GM19452 (cell line): ENCODE results near the gene ARHGAP15.

Experiments
- ATAC-seq: cut with Tn5 transposase; IDR thresholded peaks from one replicate; pipeline ENCODE4 v1.9.1; 2021; ENCODE audit not compliant: unreplicated experiment

ARHGAP15 gene

GRCh38 chr2:143675021-143675420, 545.8 kb downstream of the ARHGAP15 start:
- no peak for ATAC-seq

GRCh38 chr2:143679617-143680016, 550.4 kb downstream of the ARHGAP15 start:
- ATAC-seq, result no peak

- ATAC-seq, result no peak
Measured at GRCh38 chr2:143680885-143681405, 551.7 kb downstream of the ARHGAP15 start.

- no peak for ATAC-seq
Measured at GRCh38 chr2:143682436-143683055, 553.3 kb downstream of the ARHGAP15 start.

- no peak for ATAC-seq
Measured at GRCh38 chr2:143683977-143684376, 554.8 kb downstream of the ARHGAP15 start.

- no peak for ATAC-seq
Measured at GRCh38 chr2:143684551-143685320, 555.5 kb downstream of the ARHGAP15 start.

GRCh38 chr2:143685421-143686078, 556.3 kb downstream of the ARHGAP15 start:
- ATAC-seq, result no peak

GRCh38 chr2:143686585-143687164, 557.5 kb downstream of the ARHGAP15 start:
- no peak for ATAC-seq

GRCh38 chr2:143688248-143688647, 559.0 kb downstream of the ARHGAP15 start:
- ATAC-seq, result no peak

- ATAC-seq, result no peak
Measured at GRCh38 chr2:143688815-143689214, 559.6 kb downstream of the ARHGAP15 start.

- ATAC-seq, result no peak
Measured at GRCh38 chr2:143689541-143689940, 560.3 kb downstream of the ARHGAP15 start.

GRCh38 chr2:143690235-143690634, 561.0 kb downstream of the ARHGAP15 start:
- no peak for ATAC-seq

- no peak for ATAC-seq
Measured at GRCh38 chr2:143691121-143691520, 561.9 kb downstream of the ARHGAP15 start.

GRCh38 chr2:143692162-143692561, 562.9 kb downstream of the ARHGAP15 start:
- no peak for ATAC-seq

GRCh38 chr2:143692967-143693366, 563.7 kb downstream of the ARHGAP15 start:
- ATAC-seq, result no peak

- no peak for ATAC-seq
Measured at GRCh38 chr2:143694335-143694734, 565.1 kb downstream of the ARHGAP15 start.

- ATAC-seq, result peak; percentile 55
Measured at GRCh38 chr2:143696651-143697050, 567.4 kb downstream of the ARHGAP15 start.

- peak; percentile 44 for ATAC-seq
Measured at GRCh38 chr2:143697744-143698143, 568.5 kb downstream of the ARHGAP15 start.

GRCh38 chr2:143698352-143698751, 569.1 kb downstream of the ARHGAP15 start:
- ATAC-seq, result no peak

GRCh38 chr2:143698888-143699570, 569.8 kb downstream of the ARHGAP15 start:
- no peak for ATAC-seq

GRCh38 chr2:143700865-143701264, 571.6 kb downstream of the ARHGAP15 start:
- no peak for ATAC-seq
